COLO668 (cell line): ENCODE data around the gene LTN1.
"Not testable (repeated sequence)": the region's sequence is repeated elsewhere in the genome, so short reads cannot be mapped to it uniquely, and the experiment has no call there.

Source experiments
- DNase-seq: peaks from one replicate; lab custom pipeline; 2025; ENCODE audit not compliant: unreplicated experiment; lab: John Stamatoyannopoulos, UW

Gene LTN1

GRCh38 chr21:28992526-28993292 is at the start of gene LTN1:
Gene LTN1 (minus strand): TSS chr21:28992877. CDS start chr21:28992805, 72 bp downstream.
- DNase-seq, result peak; percentile 99

GRCh38 chr21:29034678-29035077 is 42.0 kb upstream of the LTN1 start:
- no peak for DNase-seq

GRCh38 chr21:29033871-29034270 is 41.2 kb upstream of the LTN1 start:
- DNase-seq, result no peak

- DNase-seq, result no peak
Observed at GRCh38 chr21:29033301-29033700, 40.6 kb upstream of the LTN1 start.

DNA sequence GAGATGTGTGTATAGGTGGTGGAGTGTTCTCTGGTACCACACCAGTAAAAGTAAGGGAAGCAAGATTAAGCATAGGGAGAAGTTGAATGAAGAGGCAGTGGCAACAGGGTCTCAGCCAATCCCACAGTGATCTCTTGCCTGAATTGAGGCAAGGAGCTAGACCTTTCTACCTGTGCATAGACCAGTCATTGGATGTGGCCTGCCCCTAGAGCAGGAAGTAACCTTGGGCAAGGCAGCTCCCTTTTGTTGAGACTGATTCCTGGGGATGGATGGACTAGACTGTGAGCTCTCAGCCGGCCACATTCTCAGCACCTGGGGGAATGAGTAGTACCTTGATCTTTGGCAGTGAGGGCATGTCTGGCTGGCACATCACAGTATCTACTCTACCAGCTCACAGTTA is 38.2 kb upstream of the LTN1 start:
- DNase-seq, result no peak

- DNase-seq, result no peak
Observed at GRCh38 chr21:29029524-29029923, 36.8 kb upstream of the LTN1 start.

DNA sequence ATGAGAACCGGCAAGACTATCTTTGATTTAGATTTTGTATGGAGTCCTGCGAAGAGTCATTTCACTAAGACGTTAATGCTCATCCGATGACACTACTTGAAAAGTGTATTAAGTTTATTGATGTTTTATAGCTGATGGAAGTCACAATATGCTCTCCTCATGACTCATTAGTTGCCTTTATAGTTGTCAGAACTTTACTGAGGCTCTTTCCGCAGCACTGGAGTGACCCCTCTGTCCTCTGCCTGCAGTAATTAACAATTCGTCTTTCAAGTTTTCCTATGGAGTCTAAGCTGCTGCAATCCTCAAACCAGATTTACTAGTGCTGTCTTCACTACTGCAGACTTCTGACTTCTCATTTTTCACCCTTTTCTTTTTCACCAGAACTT is 32.6 kb upstream of the LTN1 start:
- no peak for DNase-seq

- peak; percentile 96 for DNase-seq
Observed at GRCh38 chr21:29024474-29025327, 32.0 kb upstream of the LTN1 start, which contains the start of gene USP16. Gene USP16 (plus strand): TSS chr21:29024668. CDS start chr21:29027914, 3,246 bp downstream.

GRCh38 chr21:29022166-29022565 is 29.5 kb upstream of the LTN1 start:
- DNase-seq, result no peak

DNA sequence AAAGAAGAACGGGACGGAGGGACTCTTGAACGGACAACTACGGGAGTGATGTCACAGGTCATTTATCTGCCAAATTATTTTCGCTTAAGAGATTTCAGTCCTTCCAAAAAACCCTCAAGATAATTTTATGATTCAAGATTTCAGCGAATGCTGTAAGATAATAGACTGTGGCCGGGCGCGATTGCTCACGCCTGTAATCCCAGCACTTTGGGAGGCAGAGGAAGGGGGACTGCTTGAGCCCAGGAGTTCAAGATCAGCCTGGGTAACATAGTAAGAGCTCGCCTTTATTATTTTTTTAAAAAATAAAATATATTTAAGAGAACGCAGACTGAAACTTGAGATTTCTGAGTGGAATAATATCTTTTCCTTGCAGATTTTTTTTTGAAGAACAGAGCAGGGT is 25.9 kb upstream of the LTN1 start:
- DNase-seq, result peak; percentile 19

DNA sequence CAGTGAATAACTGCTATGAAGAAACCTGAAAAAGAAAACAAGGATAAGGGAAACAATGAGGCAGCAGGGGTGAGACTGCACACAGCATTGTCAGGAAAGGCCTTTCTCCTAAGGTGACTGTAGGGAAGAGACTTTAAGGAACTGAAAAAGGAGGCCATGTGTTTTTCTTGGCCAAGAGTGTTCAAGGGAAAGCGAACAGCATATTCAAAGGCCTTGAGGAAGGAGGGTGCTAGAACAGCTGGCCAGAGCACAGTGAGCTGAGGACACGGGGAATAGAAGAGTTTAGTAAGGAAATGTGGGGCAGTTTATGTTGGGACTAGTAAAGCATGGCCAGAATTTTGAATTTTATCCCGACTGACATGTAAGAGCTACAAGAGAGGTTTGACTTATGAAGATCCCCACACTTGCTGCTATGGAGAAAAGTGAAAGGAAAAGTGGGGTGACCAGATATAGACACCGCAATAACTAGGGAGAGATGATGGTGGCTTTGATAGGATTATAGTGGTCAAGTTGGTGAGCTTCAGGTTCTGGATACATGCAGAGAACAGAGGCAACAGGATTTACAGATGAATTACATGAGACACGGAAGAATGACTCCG is 25.1 kb upstream of the LTN1 start:
- no peak for DNase-seq

- not testable (repeated sequence) for DNase-seq
Observed at GRCh38 chr21:29011236-29011635, 18.6 kb upstream of the LTN1 start.

- no peak for DNase-seq
Observed at GRCh38 chr21:29008367-29008766, 15.7 kb upstream of the LTN1 start.

DNA sequence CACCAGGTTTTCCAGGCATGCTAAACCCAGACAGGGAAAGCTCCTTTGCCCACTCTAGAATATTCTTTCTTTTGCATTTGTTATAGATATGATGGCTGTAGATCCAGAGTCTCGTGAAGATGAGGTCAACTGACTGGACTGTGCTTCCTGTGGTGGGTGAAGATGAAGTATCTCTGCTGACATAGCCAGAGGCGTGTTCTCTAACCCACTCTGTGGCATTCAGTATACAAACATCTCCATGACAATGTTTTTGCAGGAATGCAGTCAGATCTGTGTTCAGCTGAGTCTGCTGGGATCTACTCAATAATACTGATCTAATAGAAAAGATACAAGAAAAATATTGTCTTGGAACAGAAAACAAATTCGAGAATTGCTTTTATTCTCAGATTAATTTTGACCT is 15.1 kb upstream of the LTN1 start:
- DNase-seq, result no peak

DNA sequence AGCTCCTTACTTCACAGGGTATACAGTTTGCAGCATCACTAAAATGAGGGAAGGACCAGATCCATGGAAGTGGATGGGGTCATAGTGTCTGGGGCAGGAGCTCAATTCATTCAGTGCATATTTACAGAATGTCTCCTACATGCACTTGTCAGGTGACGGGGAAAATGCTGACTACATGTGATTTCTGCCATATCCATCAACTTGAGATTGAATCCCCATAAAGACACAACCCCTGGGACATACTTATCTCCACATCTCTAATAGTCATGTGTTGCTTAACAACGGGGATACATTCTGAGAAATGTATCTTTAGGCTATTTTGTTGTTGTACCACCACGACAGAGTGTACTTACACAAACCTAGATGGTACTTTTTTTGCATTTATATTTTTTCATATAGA is 14.5 kb upstream of the LTN1 start:
- DNase-seq, result no peak

- no peak for DNase-seq
Observed at GRCh38 chr21:29005696-29006095, 13.0 kb upstream of the LTN1 start.

DNA sequence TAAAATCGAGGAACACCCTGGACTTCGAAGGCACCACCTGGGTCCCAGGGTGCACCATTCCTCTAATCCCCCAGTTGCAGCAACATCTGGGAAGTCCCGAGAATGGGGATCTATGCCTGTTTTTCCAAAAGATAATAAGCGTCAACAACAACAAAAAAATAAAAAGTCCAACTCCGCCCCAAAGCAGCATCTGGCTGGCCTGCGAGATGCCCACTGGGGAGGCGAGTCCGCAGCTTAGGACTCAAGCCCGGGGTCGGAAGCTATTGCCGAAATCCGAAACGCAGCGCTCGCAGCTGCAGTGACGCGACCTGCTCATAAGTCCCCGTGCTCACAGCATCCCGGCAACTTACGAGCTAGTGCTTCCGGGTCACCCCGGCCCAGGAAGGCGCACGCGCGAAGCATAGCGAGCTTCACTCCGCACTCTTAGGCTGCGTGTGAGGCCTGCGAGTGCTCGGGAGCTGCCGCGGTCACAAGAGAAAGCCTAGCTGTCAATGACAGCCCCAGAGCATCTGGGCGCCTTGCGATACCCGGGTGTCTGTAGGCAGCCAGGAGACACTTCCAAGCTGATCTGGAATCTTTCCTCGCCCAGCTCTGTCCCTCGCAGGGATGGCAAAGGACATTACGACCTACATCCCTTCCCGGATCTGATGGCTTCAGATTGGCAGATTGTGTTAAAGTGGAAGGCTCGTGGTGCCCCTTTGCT is 9.9 kb upstream of the LTN1 start:
- peak; percentile 98 for DNase-seq

- DNase-seq, result no peak
Observed at GRCh38 chr21:28993293-28993629, 584 bp upstream of the LTN1 start.

DNA sequence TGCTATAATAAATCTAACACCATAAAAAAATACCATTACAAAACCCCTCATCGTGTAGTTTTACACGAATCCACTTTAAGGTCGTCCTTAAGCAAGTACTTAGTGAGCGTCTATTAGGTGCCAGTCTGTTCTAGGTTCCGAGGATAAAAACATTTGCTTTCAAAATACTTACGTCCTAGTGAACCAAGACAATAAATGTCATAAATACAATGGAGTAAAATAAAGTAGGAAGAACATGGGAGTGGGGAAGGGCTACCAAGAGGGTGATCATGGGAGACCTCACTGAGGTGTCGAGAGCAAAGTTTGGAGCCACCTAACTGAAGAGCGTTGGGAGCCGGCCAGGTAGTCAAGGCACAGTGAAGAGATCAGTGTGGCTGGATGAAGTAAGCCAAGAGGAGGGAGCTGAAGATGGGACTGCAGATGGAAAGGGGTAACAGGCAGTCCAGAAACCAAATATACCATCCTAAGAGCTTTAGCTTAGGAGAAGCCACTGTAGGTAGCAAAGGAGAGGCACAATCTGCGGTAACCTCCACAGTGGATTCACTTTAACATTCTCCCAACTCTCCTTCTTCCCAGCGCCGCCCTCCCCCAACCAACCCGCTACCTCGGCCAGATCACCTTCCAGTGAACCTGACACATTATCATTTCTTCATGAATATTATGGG is 684 bp downstream of the LTN1 start:
- peak; percentile 42 for DNase-seq

- not testable (repeated sequence) for DNase-seq
Observed at GRCh38 chr21:28988146-28988545, 4.5 kb downstream of the LTN1 start.

GRCh38 chr21:28986677-28987076 is 6.0 kb downstream of the LTN1 start:
- DNase-seq, result no peak
